GM21528 (cell line): Measurements from ENCODE around the gene TEX10.
"Not testable (repeated sequence)": the region's sequence is repeated elsewhere in the genome, so short reads cannot be mapped to it uniquely, and the experiment has no call there.

Experiments
- ATAC-seq: cut with Tn5 transposase; IDR thresholded peaks from one replicate; pipeline ENCODE4 v1.9.1; 2021; ENCODE audit warnings: mild to moderate bottlenecking, moderate library complexity; ENCODE audit not compliant: unreplicated experiment, low FRiP score

The TEX10 gene

DNA sequence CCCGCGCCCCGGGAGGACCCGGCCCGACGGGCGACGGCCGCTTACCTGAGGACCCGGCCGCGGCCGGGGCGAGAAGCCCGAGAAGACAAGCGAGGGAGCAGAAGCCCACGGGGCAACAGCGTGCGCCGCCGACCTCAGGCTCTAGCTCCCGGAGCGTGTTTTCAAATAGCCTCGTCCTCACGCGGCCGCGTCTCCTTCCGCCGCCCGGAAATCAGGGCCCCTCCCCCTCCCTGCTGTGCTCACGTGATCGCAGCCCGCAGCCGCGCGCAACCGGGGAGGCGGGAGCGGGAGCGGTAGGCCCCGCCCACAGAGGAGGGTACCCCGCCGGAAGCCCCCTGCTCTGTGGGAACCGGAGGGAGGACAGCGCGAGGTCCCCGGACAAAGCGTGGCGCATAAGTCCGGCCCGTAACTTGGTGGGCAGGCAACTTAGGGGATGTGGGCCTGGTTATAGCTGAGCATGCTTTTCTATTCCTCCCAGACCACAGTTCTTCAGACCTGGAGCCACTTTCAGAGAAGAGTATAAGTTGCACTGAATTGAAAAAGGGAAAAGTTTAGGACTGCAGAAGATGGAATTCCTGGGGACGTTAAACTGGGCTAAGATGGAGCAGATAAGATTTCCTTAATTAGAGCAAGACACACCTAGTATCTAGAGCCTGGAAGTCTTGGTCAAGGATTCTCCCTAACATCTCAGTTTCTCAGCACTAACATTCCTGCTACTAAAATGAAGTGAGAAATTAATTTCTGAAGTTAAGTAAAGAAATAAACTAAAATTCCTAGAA lies at the start of gene TEX10:
Gene TEX10, minus strand, starts transcription at position 216 of the 779 bp plus-strand sequence. CDS start 3,579 bp downstream, outside the sequence.
- ATAC-seq: peak; percentile 83

DNA sequence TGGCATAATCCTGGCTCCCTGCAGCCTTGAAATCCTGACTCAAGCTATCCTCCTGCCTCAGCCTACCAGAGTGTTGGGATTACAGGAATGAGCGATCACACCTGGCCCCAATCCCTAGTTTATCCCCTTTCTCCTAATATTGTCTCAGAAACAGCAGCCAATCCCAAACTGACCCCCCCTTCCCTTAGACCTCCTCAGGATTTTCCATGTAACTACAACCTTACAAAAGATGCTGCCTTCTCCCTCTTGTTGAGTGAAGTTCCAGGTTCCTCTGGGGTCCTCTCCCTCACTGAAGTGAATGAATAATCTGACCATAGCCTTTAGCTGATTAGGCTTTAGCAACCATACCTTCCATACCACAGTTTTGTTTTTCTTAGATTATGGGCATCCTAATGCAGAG lies 48.3 kb upstream of the TEX10 start:
- no peak for ATAC-seq

DNA sequence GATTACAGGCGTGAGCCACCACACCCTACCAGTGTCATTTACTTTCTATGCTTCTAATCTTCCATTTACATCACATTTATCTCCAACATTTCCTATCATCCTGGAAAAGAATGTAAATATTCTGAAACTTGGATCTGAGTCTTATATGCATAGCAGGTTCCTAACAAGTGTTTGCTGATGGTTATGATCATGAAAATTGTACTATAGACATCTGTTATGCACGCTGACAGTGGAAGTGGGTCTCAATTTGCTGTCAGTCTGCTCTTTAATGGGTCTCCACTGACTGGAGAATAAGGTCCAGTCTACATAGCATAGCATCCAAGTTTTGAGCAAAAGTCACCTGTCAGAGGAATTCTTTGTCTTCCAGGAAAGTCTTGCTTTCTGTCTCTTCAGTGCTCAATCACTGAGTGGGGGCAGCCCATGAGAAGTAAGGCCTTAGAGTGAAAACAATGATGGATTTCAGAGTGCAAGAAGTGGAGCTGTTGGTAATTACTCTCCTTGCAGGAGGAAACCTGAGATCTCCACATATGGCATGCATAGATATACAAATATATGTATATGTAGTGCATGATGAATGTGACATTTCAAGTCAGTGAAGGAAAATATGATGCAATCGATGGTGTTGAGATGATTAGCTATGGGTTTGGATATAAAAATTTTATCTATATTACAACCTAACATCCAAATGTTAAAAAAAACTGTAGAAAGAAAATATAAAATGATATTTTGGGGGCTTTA lies 45.0 kb upstream of the TEX10 start:
- no peak for ATAC-seq

DNA sequence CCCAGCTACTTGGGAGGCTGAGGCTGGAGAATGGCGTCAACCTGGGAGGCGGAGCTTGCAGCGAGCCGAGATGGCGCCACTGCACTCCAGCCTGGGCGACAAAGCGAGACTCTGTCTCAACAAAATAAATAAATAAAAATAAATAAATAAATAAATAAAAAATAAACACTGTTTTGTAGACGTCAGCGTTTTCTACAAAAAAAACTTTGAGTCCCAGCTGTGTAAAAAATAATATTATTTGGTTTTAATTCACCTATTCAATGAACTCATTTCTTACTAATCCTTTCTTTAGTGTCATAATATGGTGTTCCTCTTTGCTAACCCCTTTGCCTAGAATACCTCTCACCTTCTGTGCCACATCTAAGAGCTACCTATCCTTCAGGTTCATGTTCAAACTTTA lies 44.0 kb upstream of the TEX10 start:
- ATAC-seq: no peak

DNA sequence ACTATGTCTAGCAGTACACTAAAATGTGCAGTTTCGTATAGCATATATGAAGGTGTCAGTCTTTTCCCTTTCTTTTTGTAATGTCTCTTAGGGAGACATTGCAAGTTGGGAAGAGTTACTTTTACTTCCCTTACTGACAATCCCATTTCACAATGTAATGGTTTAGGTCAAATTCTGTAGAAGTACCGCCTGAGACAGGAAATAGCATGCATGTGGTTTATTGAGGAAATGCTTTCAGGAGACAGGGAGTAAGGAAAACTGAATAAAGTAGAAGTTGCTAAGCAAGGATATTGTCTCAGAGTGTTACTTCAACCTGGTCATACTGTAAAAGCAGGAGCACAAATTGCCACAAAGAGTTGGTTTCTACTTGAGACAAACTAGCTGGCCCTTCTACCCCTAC lies 42.1 kb upstream of the TEX10 start:
- ATAC-seq: no peak

DNA sequence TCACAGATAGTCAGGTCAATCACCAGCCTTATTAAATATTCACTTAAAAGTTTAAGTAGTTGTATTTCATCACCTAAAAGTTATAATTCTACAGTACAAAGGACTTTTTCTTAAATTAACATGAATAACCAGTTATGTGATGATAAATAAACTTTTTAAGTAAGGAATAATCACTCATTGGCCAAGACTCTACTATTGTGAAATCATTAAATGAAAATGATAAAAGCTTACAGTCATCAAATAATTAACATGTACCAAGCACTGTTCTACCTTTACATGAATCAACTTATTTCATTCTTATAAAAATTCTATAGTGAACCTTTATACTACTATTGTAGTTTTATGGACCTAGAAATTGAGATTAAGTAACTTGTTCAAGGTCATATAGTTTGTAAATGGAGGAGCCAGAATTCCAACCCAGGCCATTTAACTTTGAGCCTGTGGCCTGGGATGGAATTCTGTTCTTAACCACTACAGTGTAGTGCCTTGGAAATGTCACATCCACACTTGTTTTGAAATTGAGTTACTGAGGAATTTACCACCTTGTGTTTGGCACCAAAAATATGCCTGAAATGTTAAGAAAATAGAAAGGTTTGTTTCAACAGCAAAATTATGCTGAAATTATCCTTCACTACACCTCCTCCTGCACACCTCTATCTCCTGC lies 41.4 kb upstream of the TEX10 start:
- no peak for ATAC-seq

DNA sequence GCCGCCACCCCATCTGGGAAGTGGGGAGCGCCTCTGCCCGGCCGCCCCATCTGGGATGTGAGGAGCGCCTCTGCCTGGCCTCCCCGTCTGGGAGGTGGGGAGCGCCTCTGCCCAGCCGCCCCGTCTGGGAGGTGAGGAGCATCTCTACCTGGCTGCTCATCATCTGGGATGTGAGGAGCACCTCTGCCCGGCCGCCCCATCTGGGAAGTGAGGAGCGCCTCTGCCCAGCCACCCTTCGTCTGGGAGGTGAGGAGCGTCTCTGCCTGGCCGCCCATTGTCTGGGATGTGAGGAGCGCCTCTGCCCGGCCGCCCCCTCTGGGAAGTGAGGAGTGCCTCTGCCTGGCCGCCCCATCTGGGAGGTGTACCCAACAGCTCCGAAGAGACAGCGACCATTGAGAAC lies 40.2 kb upstream of the TEX10 start:
- not testable (repeated sequence) for ATAC-seq

DNA sequence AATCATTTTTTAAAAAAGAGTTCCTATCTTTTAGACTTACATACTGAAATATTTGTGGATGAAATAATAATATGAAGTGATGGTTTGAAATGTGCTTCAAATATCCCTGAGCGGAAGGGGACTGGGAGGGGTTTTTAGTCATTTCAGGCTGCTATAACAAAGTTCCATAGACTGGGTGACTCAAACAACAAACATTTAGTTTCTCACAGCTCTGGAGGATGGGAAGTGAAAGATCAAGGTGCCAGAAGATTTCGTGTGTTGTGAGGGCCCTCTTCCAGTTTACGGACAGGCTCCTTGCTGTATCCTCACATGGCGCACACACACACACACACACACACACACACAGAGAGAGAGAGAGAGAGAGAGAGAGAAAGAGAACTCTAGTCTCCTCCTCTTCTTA lies 27.1 kb upstream of the TEX10 start:
- ATAC-seq: no peak

DNA sequence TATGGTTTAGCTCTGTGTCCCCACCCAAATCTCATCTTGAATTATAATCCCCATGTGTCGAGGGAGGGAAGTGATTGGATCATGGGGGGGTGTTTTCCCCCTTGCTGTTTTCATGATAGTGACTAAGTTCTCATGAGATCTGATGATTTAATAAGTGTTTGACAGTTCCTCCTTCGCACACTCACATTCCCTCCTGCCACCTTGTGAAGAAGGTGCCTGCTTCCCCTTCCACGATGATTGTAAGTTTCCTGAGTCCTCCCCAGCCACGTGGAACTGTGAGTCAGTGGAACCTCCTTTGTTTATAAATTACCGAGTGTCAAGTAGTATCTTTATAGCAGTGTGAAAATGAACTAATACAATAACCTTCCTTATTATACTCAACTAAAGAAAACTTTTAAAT lies 24.3 kb upstream of the TEX10 start:
- ATAC-seq: no peak

DNA sequence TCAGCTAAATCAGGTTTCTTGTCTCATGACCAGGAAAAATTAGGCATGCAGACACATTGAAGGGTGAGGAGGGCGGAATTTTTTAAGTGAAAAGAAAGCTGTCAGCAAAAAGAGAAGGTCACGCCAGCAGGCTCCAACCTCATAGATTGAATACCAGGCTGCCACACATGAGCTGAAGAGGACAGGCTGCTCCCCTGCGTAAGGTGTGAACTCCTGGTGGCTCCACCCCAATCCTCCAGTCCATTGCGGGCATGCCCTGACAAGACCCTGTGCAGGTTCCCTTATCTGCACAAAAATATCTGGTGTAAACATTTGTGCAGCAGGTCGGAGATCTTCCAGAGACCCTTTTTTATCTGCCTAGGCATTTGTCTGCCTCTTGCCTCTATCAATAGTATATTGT lies 22.9 kb upstream of the TEX10 start:
- no peak for ATAC-seq

DNA sequence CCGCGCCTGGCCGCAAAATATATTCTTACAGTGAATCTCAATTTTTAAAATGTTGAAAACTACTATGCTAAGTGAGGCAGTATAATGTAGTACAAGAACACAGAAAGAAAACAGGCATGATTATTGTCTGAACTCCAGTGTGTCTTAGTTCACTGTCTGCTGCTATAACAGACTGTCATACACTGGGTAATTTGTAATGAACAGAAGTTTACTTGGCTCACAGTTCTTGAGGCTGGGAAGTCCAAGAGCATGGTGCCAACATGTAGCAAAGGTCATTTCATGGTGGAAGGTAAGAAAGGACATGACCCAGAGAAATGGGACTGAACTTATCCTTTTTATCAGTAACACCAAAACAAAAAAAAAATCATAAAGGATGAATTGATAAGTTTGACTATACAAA lies 19.9 kb upstream of the TEX10 start:
- no peak for ATAC-seq

DNA sequence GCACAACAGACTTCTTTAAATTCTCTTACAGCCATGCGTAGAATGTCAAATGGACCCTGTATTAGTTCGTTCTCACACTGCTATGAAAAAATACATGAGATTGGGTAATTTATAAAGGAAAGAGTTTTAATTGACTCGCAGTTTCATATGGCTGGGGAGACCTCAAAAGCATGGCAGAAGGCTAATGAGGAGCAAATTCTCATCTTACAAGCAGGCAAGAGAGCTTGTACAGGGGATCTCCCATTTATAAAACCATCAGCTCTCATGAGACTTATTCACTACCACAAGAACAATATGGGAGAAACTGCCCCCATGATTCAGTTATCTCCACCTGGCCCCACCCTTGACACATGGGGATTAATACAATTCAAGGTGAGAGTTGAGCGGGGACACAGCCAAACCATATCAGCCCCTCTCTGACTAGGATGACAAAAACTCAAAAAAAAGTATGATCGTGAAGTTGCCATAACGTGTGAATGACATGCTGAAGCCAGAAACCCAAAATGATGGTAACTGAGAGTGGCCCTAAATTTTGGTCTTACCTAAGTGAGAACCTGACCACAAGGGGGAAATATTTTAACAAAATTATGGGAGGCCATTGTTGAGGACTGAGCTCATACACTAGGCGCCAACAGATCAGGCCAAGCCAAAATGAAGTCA lies 17.5 kb upstream of the TEX10 start:
- no peak for ATAC-seq

DNA sequence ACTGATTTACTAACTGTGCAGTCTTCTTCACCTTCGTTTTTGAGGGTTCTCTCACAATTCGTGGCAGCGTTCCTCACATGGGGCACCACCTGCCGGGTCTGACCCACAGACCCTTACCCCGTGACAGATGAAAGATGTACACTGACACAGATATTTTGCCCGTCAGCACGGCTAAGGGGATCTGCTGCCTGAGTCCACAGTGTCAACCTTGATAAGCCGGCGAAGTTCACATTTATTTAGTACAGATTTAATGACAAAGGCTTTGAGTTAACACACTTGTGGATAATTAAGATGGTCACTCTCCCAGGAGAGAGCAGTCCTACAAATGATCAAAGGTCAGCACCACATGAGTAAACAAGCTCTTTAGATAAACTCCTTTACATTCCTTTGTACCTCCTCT lies 15.9 kb upstream of the TEX10 start:
- ATAC-seq: no peak

DNA sequence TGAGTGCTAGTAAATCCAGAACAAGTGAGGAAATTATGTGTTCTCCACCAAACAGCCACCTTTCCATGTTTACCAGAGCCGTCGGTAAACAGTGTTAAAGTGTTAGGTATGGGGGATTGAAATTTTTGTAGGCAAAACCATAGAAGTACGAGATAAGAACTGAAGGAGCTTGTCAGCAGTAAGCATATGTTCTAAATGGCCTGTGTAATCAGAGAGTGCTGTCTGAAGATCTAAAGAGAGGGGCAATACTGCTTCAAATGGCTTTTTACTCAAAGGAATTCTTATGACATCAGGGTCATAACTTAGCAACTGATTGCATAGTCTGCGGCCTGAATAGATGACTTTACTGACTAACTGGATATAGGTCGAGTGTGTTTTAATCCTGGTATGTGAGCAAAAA lies 13.4 kb upstream of the TEX10 start:
- no peak for ATAC-seq

DNA sequence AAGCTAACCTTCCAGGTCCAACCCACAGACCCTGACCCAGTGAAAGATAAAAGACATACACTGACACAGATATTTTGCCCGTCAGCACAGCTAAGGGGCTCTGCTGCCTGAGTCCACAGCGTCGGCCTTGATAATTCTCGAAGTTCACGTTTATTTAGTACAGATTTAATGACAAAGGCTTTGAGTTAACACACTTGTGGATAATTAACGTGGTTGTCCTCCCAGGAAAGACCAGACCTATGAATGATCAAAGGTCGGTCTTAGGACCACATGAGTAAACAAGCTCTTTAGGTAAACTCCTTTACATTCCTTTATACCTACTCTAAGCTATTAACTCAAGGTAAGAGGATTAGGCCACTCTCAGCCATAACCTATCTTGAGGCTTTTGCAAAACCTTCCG lies 11.3 kb upstream of the TEX10 start:
- no peak for ATAC-seq

DNA sequence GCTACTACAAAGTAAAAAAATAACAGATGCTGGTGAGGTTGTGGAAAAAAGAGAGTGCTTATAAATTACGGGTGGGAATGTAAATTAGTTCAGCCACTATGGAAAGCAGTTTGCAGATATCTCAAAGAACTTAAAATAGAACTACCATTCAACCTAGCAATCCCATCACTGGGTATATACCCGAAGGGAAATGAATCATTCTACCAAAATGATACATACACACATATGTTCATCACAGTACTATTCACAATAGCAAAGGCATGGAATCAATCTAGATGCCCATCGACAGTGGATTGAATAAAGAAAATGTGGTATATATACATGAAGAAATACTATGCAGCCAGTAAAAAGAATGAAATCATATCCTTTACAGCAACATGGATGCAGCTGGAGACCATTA lies 6.3 kb upstream of the TEX10 start:
- no peak for ATAC-seq

DNA sequence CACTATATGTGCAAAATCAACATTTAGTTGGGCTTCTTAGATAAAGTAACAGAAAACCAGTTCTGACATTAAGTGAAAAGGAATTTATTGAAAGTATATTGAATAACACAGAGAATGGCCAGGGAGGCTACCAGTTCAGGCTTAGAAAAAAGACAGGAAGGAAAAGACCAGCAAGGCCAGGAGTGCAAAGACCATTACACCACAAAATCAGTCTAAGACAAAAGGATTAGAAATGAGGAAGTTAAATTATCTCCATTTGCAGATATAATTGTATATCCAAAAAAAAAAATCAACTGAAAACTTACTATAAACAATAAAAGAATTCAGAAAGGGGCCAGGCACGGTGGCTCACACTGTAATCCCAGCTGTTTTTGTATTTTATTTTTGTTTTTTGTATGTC lies 4.8 kb upstream of the TEX10 start:
- no peak for ATAC-seq

DNA sequence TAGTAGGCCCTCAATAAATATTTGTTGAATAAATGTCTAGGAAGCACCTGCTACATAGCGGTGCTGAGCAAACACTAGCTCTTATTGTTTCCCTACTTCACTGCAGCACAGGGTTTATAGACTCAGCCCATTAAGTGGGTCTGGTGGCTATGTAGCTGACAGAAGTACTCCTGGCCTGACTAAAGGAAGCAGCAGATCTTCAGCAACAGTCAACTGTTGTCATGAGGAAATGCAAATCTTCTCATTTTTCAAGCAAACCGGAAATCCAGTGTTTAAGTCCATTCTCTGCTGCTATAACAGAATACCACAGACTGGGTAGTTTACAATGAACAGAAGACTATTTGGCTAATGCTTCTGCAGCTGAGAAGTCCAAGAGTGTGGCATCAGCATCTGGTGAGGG lies 2.8 kb upstream of the TEX10 start:
- no peak for ATAC-seq

DNA sequence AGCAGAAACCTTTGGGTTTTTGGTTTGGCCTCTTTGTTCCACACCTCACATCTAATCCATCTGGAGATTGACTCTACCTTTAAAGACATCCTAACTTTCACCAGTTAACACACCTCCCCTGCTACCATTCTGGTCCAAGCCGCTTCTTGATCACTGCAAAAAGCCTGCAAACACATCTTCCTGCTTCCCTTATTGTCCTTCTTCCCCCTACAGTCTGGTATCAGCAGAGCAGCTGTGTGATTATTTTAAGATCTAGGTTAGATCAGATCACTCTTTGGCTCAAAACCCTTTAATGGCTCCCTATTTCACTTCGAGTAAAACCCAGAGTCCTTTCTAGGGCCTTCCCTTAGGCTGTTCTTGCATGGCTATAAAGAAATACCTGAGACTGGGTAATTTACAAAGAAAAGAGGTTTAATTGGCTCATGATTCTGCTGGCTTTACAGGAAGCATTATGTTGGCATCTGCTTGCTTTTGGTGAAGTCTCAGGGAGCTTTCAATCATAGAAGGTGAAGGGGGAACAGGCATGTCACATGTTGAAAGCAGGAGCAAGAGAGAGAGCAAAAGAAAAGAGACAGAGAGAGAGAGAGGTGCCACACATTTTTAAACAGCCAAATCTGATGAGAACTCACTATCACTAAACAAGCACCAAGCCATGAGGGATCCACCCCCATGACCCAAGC lies 1.5 kb upstream of the TEX10 start:
- no peak for ATAC-seq

DNA sequence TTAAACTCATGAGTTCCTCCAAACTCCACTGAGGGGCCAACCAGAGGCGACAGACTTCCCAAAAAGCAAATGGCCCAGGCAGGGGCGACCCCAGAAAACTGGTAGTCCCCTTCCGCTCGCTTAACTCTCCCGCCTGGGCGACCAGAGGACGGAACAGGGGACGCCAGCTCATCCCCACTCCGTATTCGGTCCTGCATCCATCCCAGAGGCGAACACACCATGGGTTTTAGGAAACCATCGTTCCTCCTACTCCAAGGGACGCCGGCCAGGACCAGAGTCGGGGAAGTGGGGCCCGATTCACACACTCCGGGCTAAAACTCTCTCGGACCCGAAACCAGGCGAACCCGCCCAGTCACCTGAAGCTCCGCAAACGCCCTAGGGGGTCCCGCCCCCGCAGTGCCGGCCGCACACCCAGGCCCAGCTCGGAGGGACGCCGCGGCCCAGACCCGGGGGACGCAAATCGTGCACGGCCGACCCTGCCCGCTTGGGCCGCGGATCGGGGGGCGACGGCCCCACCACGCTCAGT lies 478 bp downstream of the TEX10 start:
- peak; percentile 43 for ATAC-seq
